SKM-1 (cell line): ENCODE results near the gene SELP.

Experiments
- DNase-seq: peaks from one replicate; lab custom pipeline; 2025; ENCODE audit not compliant: unreplicated experiment; lab: John Stamatoyannopoulos, UW

Gene SELP

GRCh38 chr1:169623132-169623926 is 6.6 kb downstream of the SELP start:
- DNase-seq, result no peak

GRCh38 chr1:169620565-169620964 is 9.4 kb downstream of the SELP start:
- no peak for DNase-seq

GRCh38 chr1:169618367-169618766 is 11.6 kb downstream of the SELP start:
- no peak for DNase-seq

- DNase-seq, result no peak
These were observed 14.1 kb downstream of the SELP start for GRCh38 chr1:169615803-169616202.

- no peak for DNase-seq
These were observed 19.1 kb downstream of the SELP start for GRCh38 chr1:169610858-169611257.

- no peak for DNase-seq
These were observed 19.8 kb downstream of the SELP start for GRCh38 chr1:169610108-169610507.

- DNase-seq, result no peak
These were observed 21.7 kb downstream of the SELP start for GRCh38 chr1:169608226-169608625.

- DNase-seq, result peak; percentile 100
These were observed 25.0 kb downstream of the SELP start for GRCh38 chr1:169604781-169605560.

- peak; percentile 35 for DNase-seq
These were observed 28.6 kb downstream of the SELP start for GRCh38 chr1:169601096-169601881.

- DNase-seq, result no peak
These were observed 33.9 kb downstream of the SELP start for GRCh38 chr1:169595764-169596711.

GRCh38 chr1:169594391-169594790 is 35.5 kb downstream of the SELP start:
- no peak for DNase-seq

GRCh38 chr1:169590932-169591331 is 39.0 kb downstream of the SELP start:
- no peak for DNase-seq

GRCh38 chr1:169588785-169589485 is 41.0 kb downstream of the SELP start:
- no peak for DNase-seq

GRCh38 chr1:169588112-169588511 is 41.8 kb downstream of the SELP start:
- no peak for DNase-seq

- peak; percentile 85 for DNase-seq
These were observed 43.3 kb downstream of the SELP start, which contains the start of gene F5 for GRCh38 chr1:169586395-169587255. F5 (minus strand) TSS chr1:169586481; CDS start chr1:169586386, 95 bp downstream.

GRCh38 chr1:169586067-169586394 is 43.9 kb downstream of the SELP start:
- DNase-seq, result no peak

GRCh38 chr1:169585181-169585580 is 44.7 kb downstream of the SELP start:
- DNase-seq, result peak; percentile 85

GRCh38 chr1:169584483-169585144 is 45.3 kb downstream of the SELP start:
- DNase-seq, result no peak
